ENCODE measurements around the gene AKAP1. TPM values are rescaled to one million over a fixed set of nuclear protein-coding genes. Genes with fewer than 3 reads are reported as not detected.

The AKAP1 gene
- total and polyA plus RNA-seq, 5 donors, result 92.3 to 194 (median 161) TPM

DNA sequence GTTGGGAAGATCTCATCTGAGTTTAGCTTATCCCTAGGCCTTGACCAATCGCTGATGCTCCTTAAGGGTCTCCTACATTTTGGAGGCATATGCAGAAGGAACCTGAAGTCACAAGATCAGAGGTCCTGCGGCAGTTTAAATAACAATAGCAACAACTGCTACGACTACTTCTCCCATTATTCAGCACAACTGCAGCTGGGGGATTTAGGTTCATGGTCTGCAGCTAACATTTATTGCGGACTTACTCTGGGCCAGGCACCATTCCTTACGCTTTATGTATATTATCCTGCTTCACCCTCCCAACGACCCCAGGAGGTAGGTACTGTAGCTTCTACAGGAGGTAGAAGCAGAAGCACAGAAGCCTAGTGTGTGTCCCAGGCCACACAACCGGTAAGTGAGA, 59.5 kb downstream of the AKAP1 start:
- Histone ChIP-seq H3K27ac (ENCODE audit: low read length) (no peak overlapping the region), H3K9me3 (ENCODE audit: control insufficient read depth, low read length) (no peaks in the 10 kb centered on the region), H3K27me3 (ENCODE audit: control insufficient read depth, insufficient read depth) (no peaks in the 10 kb centered on the region), H3K4me3 (ENCODE audit: low read length) (no peak overlapping the region), H3K4me1 (ENCODE audit: control insufficient read depth, insufficient read depth, low read length) (no peaks in the 10 kb centered on the region)
- intact Hi-C loops (cut with DNase I), result no loop called here
- WGBS, result 71% methylated on average over 7 of the region's 7 CpGs
- DNase-seq (no peak), ATAC-seq (no peak)

DNA sequence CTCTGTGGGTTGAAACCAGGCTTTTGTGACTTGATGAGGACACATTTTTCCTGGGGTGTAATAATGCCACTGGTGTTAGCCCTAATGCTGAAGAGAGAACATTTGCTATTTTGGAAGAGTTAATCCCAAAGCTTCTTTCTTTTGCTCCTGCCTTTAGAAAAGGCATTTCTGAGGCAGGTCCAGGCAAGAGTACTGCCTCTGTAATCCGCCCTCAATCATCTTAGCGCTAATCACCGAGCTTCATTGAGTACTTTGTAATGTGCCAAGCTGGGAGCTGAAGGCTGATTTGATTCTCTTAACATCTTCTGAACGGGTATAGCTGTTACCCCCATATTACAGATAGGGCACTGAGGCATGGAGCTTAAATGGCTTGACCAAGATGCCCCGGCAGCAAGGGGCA, 60.3 kb downstream of the AKAP1 start:
- Histone ChIP-seq H3K4me3 (ENCODE audit: low read length) (no peak overlapping the region), H3K27me3 (ENCODE audit: control insufficient read depth, insufficient read depth) (no peaks in the 10 kb centered on the region), H3K4me1 (ENCODE audit: control insufficient read depth, insufficient read depth, low read length) (no peaks in the 10 kb centered on the region), H3K27ac (ENCODE audit: low read length) (no peak overlapping the region), H3K9me3 (ENCODE audit: control insufficient read depth, low read length) (no peaks in the 10 kb centered on the region)
- DNase-seq (no peak), ATAC-seq (no peak)
- intact Hi-C loops (cut with DNase I), result no loop called here
- WGBS, result 85% methylated on average over 5 of the region's 5 CpGs

DNA sequence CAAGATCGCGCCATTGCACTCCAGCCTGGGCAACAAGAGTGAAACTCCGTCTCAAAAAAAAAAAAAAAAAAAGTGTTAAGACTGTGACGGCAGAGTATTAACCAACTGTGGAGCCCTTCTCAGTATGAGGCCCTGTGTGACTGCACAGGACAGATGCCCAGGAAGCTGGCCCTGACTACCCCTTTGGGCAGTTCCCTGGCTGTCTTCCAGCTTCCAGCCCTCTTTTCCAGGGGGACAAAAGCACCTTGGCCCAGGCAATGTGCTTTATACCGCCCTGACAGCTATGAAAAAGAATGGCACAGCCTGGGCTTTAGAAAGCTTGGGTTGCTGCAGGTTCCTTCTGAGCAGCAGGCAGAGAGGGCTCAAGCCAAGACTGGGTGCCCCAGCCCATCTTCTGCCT, 61.2 kb downstream of the AKAP1 start:
- intact Hi-C loops (cut with DNase I), result no loop called here
- ATAC-seq (no peak), DNase-seq (no peak)
- H3K4me1 ChIP-seq (ENCODE audit: control insufficient read depth, insufficient read depth, low read length), result no peaks in the 10 kb centered on the region
- 88% methylated on average over 5 of the region's 5 CpGs for WGBS
- H3K9me3 ChIP-seq (ENCODE audit: control insufficient read depth, low read length), result no peaks in the 10 kb centered on the region
- no peak overlapping the region for H3K4me3 ChIP-seq (ENCODE audit: low read length)
- no peak overlapping the region for H3K27ac ChIP-seq (ENCODE audit: low read length)
- H3K27me3 ChIP-seq (ENCODE audit: control insufficient read depth, insufficient read depth), result no peaks in the 10 kb centered on the region

DNA sequence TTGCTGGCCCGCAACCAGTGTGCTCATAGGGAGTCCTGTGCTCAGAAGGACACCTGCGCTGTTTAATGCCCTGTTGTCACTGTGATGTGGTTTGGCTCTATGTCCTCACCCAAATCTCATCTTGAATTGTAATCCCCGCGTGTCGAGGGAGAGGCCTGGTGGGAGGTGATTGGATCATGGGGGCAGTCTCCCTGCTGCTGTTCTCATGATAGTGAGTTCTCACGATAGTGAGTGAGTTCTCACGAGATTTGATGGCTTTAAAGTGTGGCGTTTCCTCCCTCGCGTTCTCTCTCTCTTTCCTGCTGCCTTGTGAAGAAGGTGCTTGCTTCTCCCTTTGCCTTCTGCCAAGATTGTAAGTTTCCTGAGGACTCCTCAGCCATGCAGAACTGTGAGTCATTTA, 66.8 kb downstream of the AKAP1 start:
- H3K4me1 ChIP-seq (ENCODE audit: control insufficient read depth, insufficient read depth, low read length), result no peaks in the 10 kb centered on the region
- H3K27me3 ChIP-seq (ENCODE audit: control insufficient read depth, insufficient read depth), result no peaks in the 10 kb centered on the region
- no peak overlapping the region for H3K27ac ChIP-seq (ENCODE audit: low read length)
- DNase-seq (no peak), ATAC-seq (no peak)
- no peak overlapping the region for H3K4me3 ChIP-seq (ENCODE audit: low read length)
- intact Hi-C loops (cut with DNase I), result no loop called here
- WGBS, result 79% methylated on average over 10 of the region's 10 CpGs
- H3K9me3 ChIP-seq (ENCODE audit: control insufficient read depth, low read length), result no peaks in the 10 kb centered on the region

DNA sequence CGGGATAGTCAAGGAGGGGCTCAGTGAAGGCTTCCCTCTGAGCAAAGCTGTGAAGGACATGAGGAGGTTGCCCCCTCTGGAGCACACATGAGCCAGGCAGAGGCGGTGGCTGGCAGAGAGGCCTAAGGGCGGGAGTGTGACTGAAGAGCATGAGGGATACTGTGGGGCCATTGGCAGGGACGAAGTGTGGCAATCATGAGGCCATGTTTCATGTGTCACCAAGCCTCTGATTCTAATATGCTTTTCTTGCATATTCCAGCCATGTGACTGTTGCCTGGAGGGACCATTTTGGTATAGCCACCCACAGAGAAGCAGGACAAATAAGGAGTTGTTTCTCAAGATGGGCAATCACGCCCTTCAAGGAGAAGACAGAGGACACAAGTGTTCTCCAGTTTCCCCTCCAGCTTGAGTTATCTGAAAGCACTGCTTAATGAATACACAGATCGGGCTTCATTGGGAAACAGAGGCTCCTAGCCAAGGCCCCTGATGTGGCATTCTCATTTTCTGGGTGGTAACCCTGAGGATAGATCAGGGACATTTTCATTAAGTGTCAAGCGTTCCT, 68.0 kb downstream of the AKAP1 start:
- Histone ChIP-seq H3K4me3 (ENCODE audit: low read length) (no peak overlapping the region), H3K27me3 (ENCODE audit: control insufficient read depth, insufficient read depth) (no peaks in the 10 kb centered on the region), H3K4me1 (ENCODE audit: control insufficient read depth, insufficient read depth, low read length) (no peaks in the 10 kb centered on the region), H3K27ac (ENCODE audit: low read length) (no peak overlapping the region), H3K9me3 (ENCODE audit: control insufficient read depth, low read length) (no peaks in the 10 kb centered on the region)
- WGBS, result 83% methylated on average over 7 of the region's 7 CpGs
- no peak for DNase-seq
- intact Hi-C loops (cut with DNase I), result no loop called here
- ATAC-seq, result no peak

DNA sequence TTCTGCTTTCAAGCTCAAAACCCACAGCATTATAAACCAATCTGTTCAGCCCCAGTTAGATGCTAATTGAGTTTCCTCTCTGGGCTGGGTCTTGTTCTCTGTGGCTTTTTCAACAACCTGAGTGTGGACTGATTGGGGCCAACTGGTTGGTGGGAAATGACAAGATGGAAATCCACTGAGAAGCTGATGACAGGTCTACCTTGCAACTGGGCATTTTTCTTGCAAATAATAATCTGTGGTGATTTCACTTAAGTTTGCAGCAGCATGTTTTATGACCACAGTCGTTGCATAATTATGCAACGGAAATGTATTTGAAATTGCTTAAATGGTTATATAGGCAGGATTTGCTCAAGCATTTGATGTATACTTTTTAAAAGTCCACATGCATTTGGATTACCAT, 69.9 kb downstream of the AKAP1 start:
- Histone ChIP-seq H3K4me3 (ENCODE audit: low read length) (no peak overlapping the region), H3K9me3 (ENCODE audit: control insufficient read depth, low read length) (no peaks in the 10 kb centered on the region), H3K27me3 (ENCODE audit: control insufficient read depth, insufficient read depth) (no peaks in the 10 kb centered on the region), H3K27ac (ENCODE audit: low read length) (no peak overlapping the region), H3K4me1 (ENCODE audit: control insufficient read depth, insufficient read depth, low read length) (no peaks in the 10 kb centered on the region)
- ATAC-seq (no peak), DNase-seq (no peak)
- 55% methylated on average over 2 of the region's 2 CpGs for WGBS
- intact Hi-C loops (cut with DNase I), result no loop called here

DNA sequence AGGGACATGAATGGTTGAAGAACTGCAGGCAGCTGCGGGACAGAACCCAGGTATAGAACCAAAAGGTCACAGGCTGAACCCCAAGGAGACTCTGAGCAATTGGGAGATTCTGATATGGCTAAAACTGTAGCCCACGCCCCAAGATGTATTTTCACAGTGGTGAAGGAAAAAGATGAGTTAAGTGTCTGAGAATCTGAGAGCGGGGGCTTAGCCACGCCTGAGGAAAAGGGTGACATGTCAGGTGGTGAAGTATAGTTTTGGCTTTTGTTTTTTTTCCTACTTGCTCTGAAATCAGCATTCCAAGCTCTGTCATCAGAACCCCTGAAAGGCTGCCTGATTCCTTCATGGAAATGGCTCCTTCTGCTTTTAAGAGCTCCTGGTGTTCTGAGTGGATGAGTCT, 73.3 kb downstream of the AKAP1 start:
- ATAC-seq, result no peak
- no peaks in the 10 kb centered on the region for H3K4me1 ChIP-seq (ENCODE audit: control insufficient read depth, insufficient read depth, low read length)
- no peaks in the 10 kb centered on the region for H3K27me3 ChIP-seq (ENCODE audit: control insufficient read depth, insufficient read depth)
- H3K4me3 ChIP-seq (ENCODE audit: low read length), result no peak overlapping the region
- no peak for DNase-seq
- H3K27ac ChIP-seq (ENCODE audit: low read length), result no peak overlapping the region
- H3K9me3 ChIP-seq (ENCODE audit: control insufficient read depth, low read length), result no peaks in the 10 kb centered on the region
- 71% methylated on average over 4 of the region's 4 CpGs for WGBS
- intact Hi-C loops (cut with DNase I), result no loop called here

DNA sequence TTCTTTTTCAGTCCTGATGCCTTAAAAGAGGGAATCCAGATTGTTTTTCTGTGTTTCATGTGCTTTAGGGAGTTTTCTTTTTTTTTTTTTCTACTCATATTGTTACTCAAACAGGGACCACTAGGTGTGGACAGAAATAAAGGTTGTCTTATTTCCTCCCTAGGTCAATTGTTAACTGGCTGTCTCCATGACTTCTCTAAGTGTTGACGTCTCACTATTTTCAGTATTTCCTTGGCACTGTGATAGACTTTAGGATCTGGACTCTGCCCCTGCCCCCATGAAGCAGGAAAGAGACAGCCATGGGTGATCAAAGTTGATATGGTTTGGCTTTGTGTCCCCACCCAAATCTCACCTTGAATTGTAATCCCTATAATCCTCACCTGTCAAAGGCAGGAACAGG, 73.7 kb downstream of the AKAP1 start:
- Histone ChIP-seq H3K9me3 (ENCODE audit: control insufficient read depth, low read length) (no peaks in the 10 kb centered on the region), H3K27me3 (ENCODE audit: control insufficient read depth, insufficient read depth) (no peaks in the 10 kb centered on the region), H3K4me1 (ENCODE audit: control insufficient read depth, insufficient read depth, low read length) (no peaks in the 10 kb centered on the region), H3K4me3 (ENCODE audit: low read length) (no peak overlapping the region), H3K27ac (ENCODE audit: low read length) (no peak overlapping the region)
- intact Hi-C loops (cut with DNase I), result no loop called here
- DNase-seq (no peak), ATAC-seq (no peak)
- WGBS, result 52% methylated on average over 1 of the region's 1 CpG

DNA sequence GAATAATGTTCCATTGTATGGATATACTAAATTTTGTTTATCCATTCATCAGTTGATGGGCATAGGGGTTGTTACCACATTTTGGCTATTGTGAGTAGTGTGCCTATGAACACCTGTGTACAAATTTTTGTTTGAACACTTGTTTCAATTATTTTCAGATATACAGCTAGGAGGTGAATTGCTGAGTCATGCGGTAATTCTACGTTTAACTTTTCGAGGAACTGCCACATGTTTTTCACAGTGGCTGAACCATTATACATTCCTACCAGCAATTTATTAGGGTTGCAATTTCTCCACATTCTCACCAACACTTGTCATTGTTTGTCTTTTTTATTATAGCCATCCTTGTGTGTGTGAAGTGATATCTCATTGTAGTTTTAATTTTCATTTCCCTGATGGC, 75.6 kb downstream of the AKAP1 start:
- ATAC-seq (no peak), DNase-seq (no peak)
- Histone ChIP-seq H3K4me1 (ENCODE audit: control insufficient read depth, insufficient read depth, low read length) (no peaks in the 10 kb centered on the region), H3K27ac (ENCODE audit: low read length) (no peak overlapping the region), H3K9me3 (ENCODE audit: control insufficient read depth, low read length) (no peaks in the 10 kb centered on the region), H3K27me3 (ENCODE audit: control insufficient read depth, insufficient read depth) (no peaks in the 10 kb centered on the region), H3K4me3 (ENCODE audit: low read length) (no peak overlapping the region)
- intact Hi-C loops (cut with DNase I), result no loop called here
- 93% methylated on average over 3 of the region's 3 CpGs for WGBS

DNA sequence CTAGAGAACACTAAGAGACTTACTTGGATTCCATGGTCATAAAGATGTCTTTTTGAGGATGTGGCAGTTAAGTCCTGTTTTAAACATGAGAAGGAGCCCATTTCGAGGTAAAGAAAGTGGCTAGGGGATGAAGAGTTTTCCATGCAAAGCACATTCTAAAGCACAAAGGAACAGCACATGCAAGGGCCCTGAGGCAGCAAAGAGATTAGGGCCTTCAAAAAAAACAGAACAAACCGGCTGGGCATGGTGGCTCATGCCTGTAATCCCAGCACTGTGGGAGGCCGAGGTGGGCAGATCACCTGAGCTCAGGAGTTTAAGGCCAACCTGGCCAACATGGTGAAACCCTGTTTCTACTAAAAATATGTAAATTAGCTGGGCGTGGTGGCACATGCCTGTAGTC, 79.8 kb downstream of the AKAP1 start:
- no peaks in the 10 kb centered on the region for H3K9me3 ChIP-seq (ENCODE audit: control insufficient read depth, low read length)
- no peaks in the 10 kb centered on the region for H3K27me3 ChIP-seq (ENCODE audit: control insufficient read depth, insufficient read depth)
- WGBS, result 63% methylated on average over 4 of the region's 4 CpGs
- H3K27ac ChIP-seq (ENCODE audit: low read length), result no peak overlapping the region
- H3K4me1 ChIP-seq (ENCODE audit: control insufficient read depth, insufficient read depth, low read length), result no peaks in the 10 kb centered on the region
- ATAC-seq, result no peak
- intact Hi-C loops (cut with DNase I), result no loop called here
- no peak overlapping the region for H3K4me3 ChIP-seq (ENCODE audit: low read length)
- DNase-seq, result no peak

DNA sequence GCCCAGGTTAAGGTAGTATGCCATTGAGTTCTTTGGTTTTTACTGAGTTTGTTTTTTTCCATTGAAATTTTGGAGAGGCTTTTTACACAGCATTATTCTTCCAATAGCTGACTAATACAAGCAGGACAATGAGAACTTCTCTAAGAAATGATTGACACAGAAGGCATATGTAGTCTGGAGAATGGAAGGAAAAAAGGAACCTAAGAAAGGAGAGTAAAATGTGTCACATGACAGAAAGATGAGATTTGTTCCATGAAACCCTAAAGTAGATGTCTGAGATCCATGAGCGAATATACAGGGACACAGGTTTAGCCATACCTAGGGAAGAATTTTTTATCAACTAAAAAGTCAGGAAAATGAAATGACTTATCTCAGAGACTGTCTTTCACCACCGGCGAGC, 80.7 kb downstream of the AKAP1 start:
- Histone ChIP-seq H3K27ac (ENCODE audit: low read length) (no peak overlapping the region), H3K4me3 (ENCODE audit: low read length) (no peak overlapping the region), H3K27me3 (ENCODE audit: control insufficient read depth, insufficient read depth) (no peaks in the 10 kb centered on the region), H3K4me1 (ENCODE audit: control insufficient read depth, insufficient read depth, low read length) (no peaks in the 10 kb centered on the region), H3K9me3 (ENCODE audit: control insufficient read depth, low read length) (no peaks in the 10 kb centered on the region)
- DNase-seq, result no peak
- intact Hi-C loops (cut with DNase I), result no loop called here
- 87% methylated on average over 3 of the region's 3 CpGs for WGBS
- ATAC-seq, result no peak

DNA sequence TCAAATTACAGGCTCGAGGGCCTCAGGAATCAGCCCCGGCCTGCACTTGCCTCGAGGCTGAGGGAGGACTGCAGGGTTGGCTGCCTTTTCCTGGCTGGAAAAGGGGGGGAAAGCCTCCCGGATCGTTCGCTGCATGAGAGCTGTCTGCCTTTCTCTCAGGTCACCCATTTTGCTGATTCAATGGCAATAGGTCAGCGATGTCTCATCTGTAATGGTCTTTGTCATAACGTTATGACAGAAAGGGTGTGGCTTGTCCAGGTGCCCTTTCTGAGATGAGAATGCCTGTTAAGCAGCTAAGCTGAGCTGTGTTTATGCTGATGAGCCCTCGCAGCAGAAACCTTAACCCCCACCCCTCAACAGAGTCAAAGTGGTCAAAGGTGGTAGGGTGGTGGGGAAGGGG, 81.8 kb downstream of the AKAP1 start:
- ATAC-seq (no peak), DNase-seq (no peak)
- 44% methylated on average over 9 of the region's 9 CpGs for WGBS
- intact Hi-C loops (cut with DNase I), result no loop called here
- Histone ChIP-seq H3K27me3 (ENCODE audit: control insufficient read depth, insufficient read depth) (no peaks in the 10 kb centered on the region), H3K9me3 (ENCODE audit: control insufficient read depth, low read length) (no peaks in the 10 kb centered on the region), H3K27ac (ENCODE audit: low read length) (no peak overlapping the region), H3K4me3 (ENCODE audit: low read length) (no peak overlapping the region), H3K4me1 (ENCODE audit: control insufficient read depth, insufficient read depth, low read length) (no peaks in the 10 kb centered on the region)
